ENCODE data around the gene STS.

The STS gene

DNA sequence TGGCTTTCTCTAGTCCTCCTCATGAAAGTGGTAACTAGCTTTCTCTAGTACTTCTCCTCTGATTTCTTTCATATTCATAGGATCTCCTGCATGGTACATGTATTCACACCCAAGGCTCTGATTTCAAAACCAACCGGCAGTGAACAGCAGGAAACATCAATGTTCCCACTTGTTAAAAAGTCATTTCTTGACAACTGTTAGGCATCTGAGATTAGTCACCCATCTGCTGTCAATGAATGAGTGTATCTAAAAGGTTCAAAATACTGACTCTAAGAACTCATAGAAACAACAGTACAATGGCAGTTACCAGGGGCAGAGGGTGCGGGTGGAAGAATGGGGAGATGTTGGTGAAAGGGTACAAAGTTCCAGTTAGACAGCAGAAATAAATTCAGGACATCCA, 31.9 kb downstream of the STS start:
- DNase-seq (ENCODE audit: low read depth), result no peak

GRCh38 chrX:7184816-7185215, 37.3 kb downstream of the STS start:
- no peak for DNase-seq (ENCODE audit: low read depth)

DNA sequence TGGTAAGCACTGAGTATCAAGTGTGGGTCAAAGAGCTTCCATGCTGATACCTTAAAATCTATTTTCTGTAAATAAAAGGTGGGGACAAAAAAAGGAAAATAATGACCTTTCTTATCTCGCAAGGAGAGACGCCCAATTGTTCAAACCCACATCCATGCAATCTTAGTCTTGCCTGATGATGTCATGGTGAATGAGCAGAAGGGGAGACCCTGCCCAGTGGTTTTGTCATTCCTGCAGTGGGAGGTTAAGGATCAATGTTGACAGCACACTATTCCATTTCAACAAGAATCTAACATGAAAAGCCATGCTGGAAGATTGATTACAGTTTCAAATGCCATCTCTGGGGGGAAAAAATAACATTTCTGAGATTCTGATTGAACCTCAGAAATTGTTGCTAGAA, 41.2 kb downstream of the STS start:
- DNase-seq (ENCODE audit: low read depth), result no peak

DNA sequence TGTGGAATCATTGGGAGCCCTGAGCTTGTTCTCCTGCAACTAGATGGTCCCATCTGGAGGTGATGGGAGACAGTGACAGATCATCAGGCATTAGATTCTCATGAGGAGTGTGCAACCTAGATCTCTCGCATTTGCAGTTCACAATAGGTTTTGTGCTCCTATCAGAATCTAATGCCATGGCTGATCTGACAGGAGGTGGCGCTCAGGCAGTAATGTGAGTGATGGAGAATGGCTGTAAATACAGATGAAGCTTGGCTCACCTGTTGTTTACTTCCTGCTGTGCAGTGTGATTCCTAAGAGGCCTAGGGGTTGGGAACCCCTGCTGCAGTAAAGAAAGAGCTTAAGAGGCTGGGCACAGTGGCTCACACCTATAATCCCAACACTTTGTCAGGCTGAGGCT, 42.6 kb downstream of the STS start:
- no peak for DNase-seq (ENCODE audit: low read depth)

- DNase-seq (ENCODE audit: low read depth), result no peak
These were observed 44.2 kb downstream of the STS start for GRCh38 chrX:7191681-7192110.

DNA sequence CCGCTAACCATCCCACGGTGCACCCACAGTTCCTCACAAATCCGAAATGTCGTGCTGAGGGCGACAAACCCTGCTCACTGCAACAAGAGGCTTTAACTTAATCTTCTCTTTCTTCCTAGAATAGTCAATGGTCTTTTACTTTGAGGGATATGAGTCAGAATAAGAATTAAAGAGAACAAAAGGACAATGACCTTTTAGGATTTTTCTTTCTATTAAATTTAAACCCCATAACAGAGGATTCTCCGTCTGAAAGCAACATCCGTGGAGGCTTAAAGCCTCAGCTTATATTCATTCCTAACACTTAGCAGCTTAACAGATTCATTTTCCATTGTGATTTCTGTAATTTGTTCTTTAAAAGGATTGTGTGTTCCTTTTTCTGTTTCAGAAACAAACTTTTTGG, 45.4 kb downstream of the STS start:
- DNase-seq (ENCODE audit: low read depth), result no peak

GRCh38 chrX:7194606-7195005, 47.1 kb downstream of the STS start:
- no peak for DNase-seq (ENCODE audit: low read depth)

Data from T follicular helper cell (primary cell).